ENCODE results near the gene FABP3. TPM values are rescaled to one million over a fixed set of nuclear protein-coding genes. Genes with fewer than 3 reads are reported as not detected.

FABP3 gene
- total RNA-seq, 2 donors from 2014 or later, result 25.0 to 54.1 TPM

DNA sequence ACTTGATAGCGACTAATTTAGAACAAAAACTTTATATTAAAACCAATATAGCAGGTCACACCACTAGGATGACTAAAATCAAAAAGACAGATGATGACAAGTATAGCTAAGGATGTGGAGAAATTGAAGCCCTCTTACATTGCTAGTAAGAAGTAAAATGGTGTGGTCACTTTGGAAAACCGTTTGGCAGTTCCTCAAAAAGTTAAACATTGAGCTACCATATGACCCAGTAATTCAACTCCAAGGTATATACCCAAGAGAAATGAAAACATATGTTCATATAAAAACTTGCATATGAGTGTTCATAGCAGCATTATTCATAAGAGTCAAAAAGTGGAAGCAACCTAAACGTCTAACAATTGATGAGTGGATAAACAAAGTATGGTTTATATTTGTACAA, 27.1 kb upstream of the FABP3 start:
- no peaks in the 10 kb centered on the region for H3K4me1 ChIP-seq (replicated peaks)
- no peaks in the 10 kb centered on the region for H3K36me3 ChIP-seq
- WGBS, result 55% methylated on average over 3 of the region's 3 CpGs
- no peak overlapping the region for H3K4me3 ChIP-seq
- no peaks in the 10 kb centered on the region for H3K9me3 ChIP-seq
- H3K27me3 ChIP-seq (replicated peaks; ENCODE audit: insufficient read depth), result no peaks in the 10 kb centered on the region
- intact Hi-C loops (cut with DNase I), result loop anchor here (10.0 kb wide), 1 partner anchor 145 kb away; no protein-coding TSS in a partner anchor
- TF ChIP-seq, protein P1, sequence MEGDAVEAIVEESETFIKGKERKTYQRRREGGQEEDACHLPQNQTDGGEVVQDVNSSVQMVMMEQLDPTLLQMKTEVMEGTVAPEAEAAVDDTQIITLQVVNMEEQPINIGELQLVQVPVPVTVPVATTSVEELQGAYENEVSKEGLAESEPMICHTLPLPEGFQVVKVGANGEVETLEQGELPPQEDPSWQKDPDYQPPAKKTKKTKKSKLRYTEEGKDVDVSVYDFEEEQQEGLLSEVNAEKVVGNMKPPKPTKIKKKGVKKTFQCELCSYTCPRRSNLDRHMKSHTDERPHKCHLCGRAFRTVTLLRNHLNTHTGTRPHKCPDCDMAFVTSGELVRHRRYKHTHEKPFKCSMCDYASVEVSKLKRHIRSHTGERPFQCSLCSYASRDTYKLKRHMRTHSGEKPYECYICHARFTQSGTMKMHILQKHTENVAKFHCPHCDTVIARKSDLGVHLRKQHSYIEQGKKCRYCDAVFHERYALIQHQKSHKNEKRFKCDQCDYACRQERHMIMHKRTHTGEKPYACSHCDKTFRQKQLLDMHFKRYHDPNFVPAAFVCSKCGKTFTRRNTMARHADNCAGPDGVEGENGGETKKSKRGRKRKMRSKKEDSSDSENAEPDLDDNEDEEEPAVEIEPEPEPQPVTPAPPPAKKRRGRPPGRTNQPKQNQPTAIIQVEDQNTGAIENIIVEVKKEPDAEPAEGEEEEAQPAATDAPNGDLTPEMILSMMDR (IDR thresholded peaks at IDR 0.05), result no peak
- TF ChIP-seq POLR2AphosphoS5 (IDR thresholded peaks at IDR 0.05), result no peak
- TF ChIP-seq POLR2A (IDR thresholded peaks at IDR 0.05), result no peak
- no peak overlapping the region for H3K27ac ChIP-seq
- DNase-seq (ENCODE audit: low spot score), result no peak

GRCh38 chr1:31398246-31398645, 25.4 kb upstream of the FABP3 start:
- no peaks in the 10 kb centered on the region for H3K27me3 ChIP-seq (replicated peaks; ENCODE audit: insufficient read depth)
- WGBS, result 92% methylated on average over 2 of the region's 2 CpGs
- H3K4me1 ChIP-seq (replicated peaks), result no peaks in the 10 kb centered on the region
- intact Hi-C loops (cut with DNase I), result loop anchor here (10.0 kb wide), 1 partner anchor 147 kb away; no protein-coding TSS in a partner anchor
- TF ChIP-seq POLR2AphosphoS5 (IDR thresholded peaks at IDR 0.05), result no peak
- TF ChIP-seq, protein P1 (IDR thresholded peaks at IDR 0.05), result no peak
- TF ChIP-seq POLR2A (IDR thresholded peaks at IDR 0.05), result no peak
- H3K4me3 ChIP-seq, result no peak overlapping the region
- H3K36me3 ChIP-seq, result no peaks in the 10 kb centered on the region
- H3K9me3 ChIP-seq, result no peaks in the 10 kb centered on the region
- no peak for DNase-seq (ENCODE audit: low spot score)
- no peak overlapping the region for H3K27ac ChIP-seq

- WGBS, result 75% methylated on average over 4 of the region's 4 CpGs
- Histone ChIP-seq H3K27me3 (replicated peaks; ENCODE audit: insufficient read depth) (no peaks in the 10 kb centered on the region), H3K27ac (no peak overlapping the region), H3K4me3 (no peak overlapping the region), H3K4me1 (replicated peaks) (no peaks in the 10 kb centered on the region), H3K36me3 (no peaks in the 10 kb centered on the region), H3K9me3 (no peaks in the 10 kb centered on the region)
- DNase-seq (ENCODE audit: low spot score), result no peak
- TF ChIP-seq POLR2A (IDR thresholded peaks at IDR 0.05) (no peak), POLR2AphosphoS5 (IDR thresholded peaks at IDR 0.05) (no peak)
- TF ChIP-seq, protein P1 (IDR thresholded peaks at IDR 0.05), result no peak
- intact Hi-C loops (cut with DNase I), result loop anchor here (10.0 kb wide), 1 partner anchor 147 kb away; no protein-coding TSS in a partner anchor
Observed at GRCh38 chr1:31397360-31398095, 24.7 kb upstream of the FABP3 start.

- 92% methylated on average over 3 of the region's 3 CpGs for WGBS
- H3K4me3 ChIP-seq, result no peak overlapping the region
- no peak for DNase-seq (ENCODE audit: low spot score)
- TF ChIP-seq POLR2A (IDR thresholded peaks at IDR 0.05), result no peak
- TF ChIP-seq, protein P1 (IDR thresholded peaks at IDR 0.05), result peak in 1 of 4 experiments; percentile 29
- H3K4me1 ChIP-seq (replicated peaks), result no peaks in the 10 kb centered on the region
- H3K27ac ChIP-seq, result no peak overlapping the region
- H3K36me3 ChIP-seq, result no peaks in the 10 kb centered on the region
- H3K27me3 ChIP-seq (replicated peaks; ENCODE audit: insufficient read depth), result no peaks in the 10 kb centered on the region
- H3K9me3 ChIP-seq, result no peaks in the 10 kb centered on the region
- intact Hi-C loops (cut with DNase I), result loop anchor here (10.0 kb wide), 1 partner anchor 148 kb away; no protein-coding TSS in a partner anchor
Observed at GRCh38 chr1:31396633-31397351, 23.9 kb upstream of the FABP3 start.
